Measurements from ENCODE around the gene TXLNG. TPM values are rescaled to one million over a fixed set of nuclear protein-coding genes. Genes with fewer than 3 reads are reported as not detected.

TXLNG gene
- total RNA-seq, 1 experiment from 2014 or later = 10.2 TPM

DNA sequence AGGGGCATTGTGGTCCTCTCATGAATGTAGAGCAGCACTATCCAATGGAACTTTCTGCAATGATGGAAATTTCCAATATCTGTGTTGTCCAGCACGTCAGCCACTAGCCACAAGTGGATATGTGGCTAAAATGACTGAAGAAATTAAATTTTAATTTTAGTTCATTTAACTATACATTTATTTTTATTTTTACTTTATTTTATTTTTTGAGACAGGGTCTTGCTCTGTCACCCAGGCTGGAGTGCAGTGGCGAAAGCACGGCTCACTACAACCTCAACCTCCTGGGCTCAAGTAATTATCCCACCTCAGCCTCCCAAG, 97.2 kb downstream of the TXLNG start:
- TF ChIP-seq, protein P1, sequence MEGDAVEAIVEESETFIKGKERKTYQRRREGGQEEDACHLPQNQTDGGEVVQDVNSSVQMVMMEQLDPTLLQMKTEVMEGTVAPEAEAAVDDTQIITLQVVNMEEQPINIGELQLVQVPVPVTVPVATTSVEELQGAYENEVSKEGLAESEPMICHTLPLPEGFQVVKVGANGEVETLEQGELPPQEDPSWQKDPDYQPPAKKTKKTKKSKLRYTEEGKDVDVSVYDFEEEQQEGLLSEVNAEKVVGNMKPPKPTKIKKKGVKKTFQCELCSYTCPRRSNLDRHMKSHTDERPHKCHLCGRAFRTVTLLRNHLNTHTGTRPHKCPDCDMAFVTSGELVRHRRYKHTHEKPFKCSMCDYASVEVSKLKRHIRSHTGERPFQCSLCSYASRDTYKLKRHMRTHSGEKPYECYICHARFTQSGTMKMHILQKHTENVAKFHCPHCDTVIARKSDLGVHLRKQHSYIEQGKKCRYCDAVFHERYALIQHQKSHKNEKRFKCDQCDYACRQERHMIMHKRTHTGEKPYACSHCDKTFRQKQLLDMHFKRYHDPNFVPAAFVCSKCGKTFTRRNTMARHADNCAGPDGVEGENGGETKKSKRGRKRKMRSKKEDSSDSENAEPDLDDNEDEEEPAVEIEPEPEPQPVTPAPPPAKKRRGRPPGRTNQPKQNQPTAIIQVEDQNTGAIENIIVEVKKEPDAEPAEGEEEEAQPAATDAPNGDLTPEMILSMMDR (IDR thresholded peaks at IDR 0.05) = peak; percentile 24
- TF ChIP-seq, protein P2, sequence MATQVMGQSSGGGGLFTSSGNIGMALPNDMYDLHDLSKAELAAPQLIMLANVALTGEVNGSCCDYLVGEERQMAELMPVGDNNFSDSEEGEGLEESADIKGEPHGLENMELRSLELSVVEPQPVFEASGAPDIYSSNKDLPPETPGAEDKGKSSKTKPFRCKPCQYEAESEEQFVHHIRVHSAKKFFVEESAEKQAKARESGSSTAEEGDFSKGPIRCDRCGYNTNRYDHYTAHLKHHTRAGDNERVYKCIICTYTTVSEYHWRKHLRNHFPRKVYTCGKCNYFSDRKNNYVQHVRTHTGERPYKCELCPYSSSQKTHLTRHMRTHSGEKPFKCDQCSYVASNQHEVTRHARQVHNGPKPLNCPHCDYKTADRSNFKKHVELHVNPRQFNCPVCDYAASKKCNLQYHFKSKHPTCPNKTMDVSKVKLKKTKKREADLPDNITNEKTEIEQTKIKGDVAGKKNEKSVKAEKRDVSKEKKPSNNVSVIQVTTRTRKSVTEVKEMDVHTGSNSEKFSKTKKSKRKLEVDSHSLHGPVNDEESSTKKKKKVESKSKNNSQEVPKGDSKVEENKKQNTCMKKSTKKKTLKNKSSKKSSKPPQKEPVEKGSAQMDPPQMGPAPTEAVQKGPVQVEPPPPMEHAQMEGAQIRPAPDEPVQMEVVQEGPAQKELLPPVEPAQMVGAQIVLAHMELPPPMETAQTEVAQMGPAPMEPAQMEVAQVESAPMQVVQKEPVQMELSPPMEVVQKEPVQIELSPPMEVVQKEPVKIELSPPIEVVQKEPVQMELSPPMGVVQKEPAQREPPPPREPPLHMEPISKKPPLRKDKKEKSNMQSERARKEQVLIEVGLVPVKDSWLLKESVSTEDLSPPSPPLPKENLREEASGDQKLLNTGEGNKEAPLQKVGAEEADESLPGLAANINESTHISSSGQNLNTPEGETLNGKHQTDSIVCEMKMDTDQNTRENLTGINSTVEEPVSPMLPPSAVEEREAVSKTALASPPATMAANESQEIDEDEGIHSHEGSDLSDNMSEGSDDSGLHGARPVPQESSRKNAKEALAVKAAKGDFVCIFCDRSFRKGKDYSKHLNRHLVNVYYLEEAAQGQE (IDR thresholded peaks at IDR 0.05; ENCODE audit: insufficient read depth in 1 of 2, low read depth in 2 of 2, low read length in 1 of 2) = no peak
- no peaks in the 10 kb centered on the region for H3K27me3 ChIP-seq (ENCODE audit: control insufficient read depth, insufficient read depth, low read length)
- intact Hi-C loops (cut with micrococcal nuclease; ENCODE audit: unreplicated experiment) = loop anchor here (2.0 kb wide), 1 partner anchor 163 kb away; no protein-coding TSS in a partner anchor
- no peak for DNase-seq (ENCODE audit: low read depth, low spot score)
- no peaks in the 10 kb centered on the region for H3K4me1 ChIP-seq (ENCODE audit: control insufficient read depth, insufficient read depth, low read length)
- H3K4me3 ChIP-seq (ENCODE audit: low read depth in 2 of 2, low read length in 2 of 2) = no peak overlapping the region
- ChIA-PET CTCF (interaction anchor here (1.0 to 1.9 kb wide), 2 partner anchors 162 to 163 kb away, joined by 3 to 23 read pairs; no protein-coding TSS in a partner anchor), POLR2A (no interaction called here)
- no peak overlapping the region for H3K27ac ChIP-seq (ENCODE audit: low read length)
- BruUV-seq (replicated peaks) = no TSS peak
- in situ Hi-C loops (cut with HindIII; ENCODE audit: low pct_unique_long_range_greater_than_20kb, low sequenced_read_pairs) = no loop called here
- no peaks in the 10 kb centered on the region for H3K36me3 ChIP-seq (ENCODE audit: control insufficient read depth, insufficient read depth, low read length)
- H3K9me3 ChIP-seq (ENCODE audit: control insufficient read depth, insufficient read depth, low read depth, low read length) = no peaks in the 10 kb centered on the region
- no peak for ATAC-seq

DNA sequence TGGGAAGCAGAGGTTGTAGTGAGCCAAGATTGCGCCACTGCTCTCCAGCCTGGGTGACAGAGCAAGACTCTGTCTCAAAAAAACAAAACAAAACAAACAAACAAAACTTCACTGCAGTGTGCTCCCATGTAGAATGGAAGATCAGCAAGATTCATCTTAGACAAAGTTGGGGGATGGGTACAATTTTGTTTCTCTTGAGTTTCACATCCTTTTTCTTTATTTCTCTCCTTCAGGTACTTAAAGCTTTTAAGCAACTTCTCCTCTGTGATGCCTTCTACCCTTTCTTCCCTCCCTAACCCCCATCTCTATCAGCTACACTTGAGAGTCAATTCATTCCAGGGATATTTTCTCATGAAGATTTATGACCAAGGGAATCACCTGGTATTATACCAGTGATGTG, 99.4 kb downstream of the TXLNG start:
- POLR2A ChIA-PET = no interaction called here
- TF ChIP-seq POLR2AphosphoS5 (IDR thresholded peaks at IDR 0.05; ENCODE audit: low read depth, low read length) (no peak), TCF7L2 (IDR thresholded peaks at IDR 0.05; ENCODE audit: low read depth, low read length) (no peak), SIN3A (IDR thresholded peaks at IDR 0.05; ENCODE audit: borderline replicate concordance, insufficient read depth, low read depth, low read length) (no peak)
- TF ChIP-seq, protein P1 (IDR thresholded peaks at IDR 0.05) = no peak
- TF ChIP-seq, protein P2 (IDR thresholded peaks at IDR 0.05; ENCODE audit: insufficient read depth in 1 of 2, low read depth in 2 of 2, low read length in 1 of 2) = no peak
- CTCF ChIA-PET = no interaction called here
- Histone ChIP-seq H3K27me3 (ENCODE audit: control insufficient read depth, insufficient read depth, low read length) (no peaks in the 10 kb centered on the region), H3K9me3 (ENCODE audit: control insufficient read depth, insufficient read depth, low read depth, low read length) (no peaks in the 10 kb centered on the region), H3K4me1 (ENCODE audit: control insufficient read depth, insufficient read depth, low read length) (no peaks in the 10 kb centered on the region), H3K4me3 (ENCODE audit: low read depth in 2 of 2, low read length in 2 of 2) (no peak overlapping the region), H3K27ac (ENCODE audit: low read length) (no peak overlapping the region), H3K36me3 (ENCODE audit: control insufficient read depth, insufficient read depth, low read length) (no peaks in the 10 kb centered on the region)
- in situ Hi-C loops (cut with HindIII; ENCODE audit: low pct_unique_long_range_greater_than_20kb, low sequenced_read_pairs) (no loop called here), intact Hi-C loops (cut with micrococcal nuclease; ENCODE audit: unreplicated experiment) (no loop called here)
- ATAC-seq (no peak), DNase-seq (ENCODE audit: low read depth, low spot score) (no peak)
- BruUV-seq (replicated peaks) = no TSS peak

Data from Panc1 (cell line).